Neural cell (in vitro differentiated cells): ENCODE measurements around the gene INSM2.

Experiments
- CTCF ChIP-seq: fragments of 450-650 bp; IDR thresholded peaks from 2 replicates; pipeline ENCODE4 v1.5.1; 2014; ENCODE audit warnings: antibody characterized with exemption, mild to moderate bottlenecking, moderate library complexity; ENCODE audit not compliant: poor library complexity, severe bottlenecking
- EZH2 ChIP-seq: fragments of 200-600, 300-800 bp; shearing (Covaris generic), sonication (generic); IDR thresholded peaks from 2 replicates; pipeline ENCODE4 v1.6.1; 2014; ENCODE audit warnings: antibody characterized with exemption, low read length, borderline replicate concordance, mild to moderate bottlenecking; ENCODE audit not compliant: insufficient read depth, poor library complexity, severe bottlenecking
- MXI1 ChIP-seq: fragments of 450-650 bp; conservative IDR thresholded peaks from 2 replicates; pipeline ENCODE4 v1.6.1; 2014; ENCODE audit warnings: antibody characterized with exemption, mild to moderate bottlenecking; ENCODE audit not compliant: poor library complexity, severe bottlenecking
- POLR2AphosphoS5 ChIP-seq: IDR thresholded peaks from 2 replicates; pipeline ENCODE4 v1.6.1; 2012
- RAD21 ChIP-seq: fragments of 450-650 bp; conservative IDR thresholded peaks from 2 replicates; pipeline ENCODE4 v1.6.1; 2014; ENCODE audit warnings: antibody characterized with exemption, mild to moderate bottlenecking, moderate library complexity
- REST ChIP-seq: IDR thresholded peaks from 2 replicates; pipeline ENCODE4 v1.6.1; 2012; ENCODE audit warnings: borderline replicate concordance
- TAF1 ChIP-seq: IDR thresholded peaks from 2 replicates; pipeline ENCODE4 v1.6.1; 2012; ENCODE audit warnings: low read depth

DNA sequence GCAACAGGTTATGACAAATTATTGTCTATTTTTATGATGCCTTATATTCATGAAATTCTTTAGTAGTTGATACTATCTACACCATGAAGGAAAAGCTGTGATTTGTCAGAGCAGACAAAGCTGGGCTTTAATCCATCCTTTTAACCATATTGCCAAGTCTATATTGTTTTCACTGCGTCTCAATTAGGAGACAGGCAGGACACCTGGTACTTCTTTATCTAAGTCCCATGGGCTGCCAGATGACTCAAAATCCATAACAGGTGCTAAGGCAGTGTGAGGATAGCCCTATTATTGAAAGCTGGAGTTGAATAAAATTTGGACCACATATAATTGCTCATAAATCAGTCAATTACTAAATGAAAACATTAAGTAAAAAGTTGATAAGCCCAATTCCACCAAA lies 22.6 kb downstream of the INSM2 start:
- TF ChIP-seq MXI1 (no peak), CTCF (no peak), EZH2 (no peak), REST (no peak), RAD21 (no peak), POLR2AphosphoS5 (no peak), TAF1 (no peak)
